PC-9 (cell line): ENCODE results near the gene HCST. TPM values are rescaled to one million over a fixed set of nuclear protein-coding genes. Genes with fewer than 3 reads are reported as not detected.

Experiments used
- BruUV-seq: library from RNA; stranded (reverse); fragments of 400-500 nt; replicated peaks from 2 replicates; lab custom pipeline; 2021; lab: Mats Ljungman, UMichigan
- CTCF ChIA-PET: fragments of 300-600 bp; sonication (Branson Sonifier 250); formaldehyde crosslinking; loops from one replicate; lab custom pipeline; 2022; ENCODE audit warnings: antibody characterized with exemption; lab: Charles Lee
- POLR2A ChIA-PET: fragments of 300-600 bp; sonication (Branson Sonifier 250); formaldehyde crosslinking; loops from one replicate; lab custom pipeline; 2022; ENCODE audit warnings: antibody characterized with exemption; ENCODE audit not compliant: unreplicated experiment; lab: Charles Lee
- DNase-seq, 2 experiments: peaks; one replicate each; pipeline versions ENCODE4 v3.0.0 to v3.0.0-alpha.2; 2015 to 2022; ENCODE audit warnings: mixed read lengths in 1 of 2
- H2AFZ ChIP-seq: fragments of 200-600 bp; sonication (generic); 2 replicates; pipeline ENCODE4 v1.8.1; 2017; ENCODE audit warnings: antibody characterized with exemption
- H3F3A ChIP-seq: fragments of 200-600 bp; sonication (generic); 2 replicates; pipeline ENCODE4 v1.8.1; 2017; ENCODE audit warnings: antibody characterized with exemption, mild to moderate bottlenecking, low read depth; ENCODE audit not compliant: insufficient read depth
- H3K27ac ChIP-seq: fragments of 200-600 bp; sonication (generic); 2 replicates; pipeline ENCODE4 v1.6.1; 2016; ENCODE audit warnings: mixed run types
- H3K27me3 ChIP-seq: fragments of 200-600 bp; sonication (generic); 2 replicates; pipeline ENCODE4 v1.6.1; 2016; ENCODE audit warnings: low read depth, mixed run types; ENCODE audit not compliant: insufficient read depth
- H3K36me3 ChIP-seq: fragments of 200-600 bp; sonication (generic); 2 replicates; pipeline ENCODE4 v1.6.1; 2016; ENCODE audit warnings: low read depth, mixed run types
- H3K4me1 ChIP-seq: fragments of 200-600 bp; sonication (generic); replicated peaks from 2 replicates; pipeline ENCODE4 v1.6.1; 2016; ENCODE audit warnings: mixed run types; ENCODE audit not compliant: insufficient read depth
- H3K4me2 ChIP-seq: fragments of 200-600 bp; sonication (generic); 2 replicates; pipeline ENCODE4 v1.6.1; 2017; ENCODE audit warnings: mixed run types
- H3K4me3 ChIP-seq: fragments of 200-600 bp; sonication (generic); 2 replicates; pipeline ENCODE4 v1.6.1; 2016; ENCODE audit warnings: mixed run types
- H3K79me2 ChIP-seq: fragments of 200-600 bp; sonication (generic); 2 replicates; pipeline ENCODE4 v1.6.1; 2017; ENCODE audit warnings: low read depth, mixed run types
- H3K9me2 ChIP-seq: fragments of 200-600 bp; sonication (generic); 2 replicates; pipeline ENCODE4 v1.8.1; 2017; ENCODE audit warnings: mild to moderate bottlenecking; ENCODE audit not compliant: insufficient read depth
- H3K9me3 ChIP-seq: fragments of 200-600 bp; sonication (generic); 2 replicates; pipeline ENCODE4 v1.8.1; 2016; ENCODE audit warnings: low read depth; ENCODE audit not compliant: insufficient read depth
- H4K20me1 ChIP-seq: fragments of 200-600 bp; sonication (generic); 2 replicates; pipeline ENCODE4 v1.8.1; 2017; ENCODE audit not compliant: insufficient read depth
- CTCF ChIP-seq: fragments of 200-600 bp; sonication (generic); conservative IDR thresholded peaks from 2 replicates; pipeline ENCODE4 v1.6.1; 2017; ENCODE audit warnings: mixed run types, antibody characterized with exemption, mild to moderate bottlenecking, moderate library complexity
- EZH2 ChIP-seq: fragments of 200-600 bp; sonication (generic); IDR thresholded peaks from 2 replicates; pipeline ENCODE4 v1.8.0; 2017; ENCODE audit warnings: antibody characterized with exemption, low read depth
- intact Hi-C: fragments of 100-400 bp; cut with micrococcal nuclease; formaldehyde crosslinking; loops from one replicate; pipeline ENCODE4 v1.10.0; 2022; ENCODE audit not compliant: unreplicated experiment
- total RNA-seq: library from RNA; stranded (reverse); gene quantifications from 2 replicates; pipeline ENCODE4 v1.2.3, GENCODE V29; 2021

Gene HCST
- total RNA-seq, 1 experiment from 2014 or later = 1.8 TPM

- Histone ChIP-seq H3K36me3 (no peaks in the 10 kb centered on the region), H3K79me2 (no peaks in the 10 kb centered on the region), H3K4me3 (no peak overlapping the region), H4K20me1 (no peaks in the 10 kb centered on the region), H2AFZ (no peak overlapping the region), H3K9me2 (no peaks in the 10 kb centered on the region), H3K27ac (no peak overlapping the region), H3K9me3 (no peaks in the 10 kb centered on the region), H3K4me2 (no peak overlapping the region), H3K4me1 (no peaks in the 10 kb centered on the region), H3K27me3 (peaks cover 5% of the 10 kb centered on the region; the same call in 1 of the 2 replicates), H3F3A (no peaks in the 10 kb centered on the region)
- no peak for DNase-seq
- CTCF ChIA-PET = interaction anchor here (0.6 kb wide), 1 partner anchor 38 kb away, joined by 3 read pairs; no protein-coding TSS in a partner anchor
- no TSS peak for BruUV-seq
- POLR2A ChIA-PET = interaction anchor here (0.6 kb wide), 1 partner anchor 225 kb away, joined by 3 read pairs; no protein-coding TSS in a partner anchor
- TF ChIP-seq EZH2 = no peak
- TF ChIP-seq CTCF = no peak
- intact Hi-C loops = no loop called here
These were observed 8.8 kb downstream of the HCST start for GRCh38 chr19:35911173-35911572.

- intact Hi-C loops = no loop called here
- Histone ChIP-seq H3K27me3 (peaks cover 11% of the 10 kb centered on the region; the same call in 1 of the 2 replicates), H3K4me3 (no peak overlapping the region), H3F3A (no peaks in the 10 kb centered on the region), H3K4me1 (no peaks in the 10 kb centered on the region), H3K9me2 (no peaks in the 10 kb centered on the region), H3K9me3 (no peaks in the 10 kb centered on the region), H2AFZ (no peak overlapping the region), H4K20me1 (no peaks in the 10 kb centered on the region), H3K4me2 (no peak overlapping the region), H3K27ac (no peak overlapping the region), H3K79me2 (no peaks in the 10 kb centered on the region), H3K36me3 (no peaks in the 10 kb centered on the region)
- no TSS peak for BruUV-seq
- TF ChIP-seq CTCF (no peak), EZH2 (no peak)
- DNase-seq = peak in 1 of 2 experiments; percentile 64
- ChIA-PET CTCF (no interaction called here), POLR2A (interaction anchor here (0.6 to 0.8 kb wide), 2 partner anchors 11 to 19 kb away, joined by 3 to 7 read pairs; partner anchors contain the start of gene NFKBID)
These were observed 9.5 kb downstream of the HCST start for GRCh38 chr19:35911790-35912189.

- no peaks in the 10 kb centered on the region for H3K9me2 ChIP-seq
- no peak overlapping the region for H3K4me2 ChIP-seq
- TF ChIP-seq EZH2 (no peak), CTCF (no peak)
- H4K20me1 ChIP-seq = no peaks in the 10 kb centered on the region
- H3K9me3 ChIP-seq = no peaks in the 10 kb centered on the region
- no peak overlapping the region for H2AFZ ChIP-seq
- peaks cover 19% of the 10 kb centered on the region; the same call in 1 of the 2 replicates for H3K27me3 ChIP-seq
- CTCF ChIA-PET = no interaction called here
- no peak for DNase-seq
- H3F3A ChIP-seq = no peaks in the 10 kb centered on the region
- no peaks in the 10 kb centered on the region for H3K4me1 ChIP-seq
- H3K36me3 ChIP-seq = no peaks in the 10 kb centered on the region
- POLR2A ChIA-PET = no interaction called here
- no TSS peak for BruUV-seq
- no peak overlapping the region for H3K4me3 ChIP-seq
- H3K79me2 ChIP-seq = no peaks in the 10 kb centered on the region
- intact Hi-C loops = no loop called here
- no peak overlapping the region for H3K27ac ChIP-seq
These were observed 11.3 kb downstream of the HCST start for GRCh38 chr19:35913589-35913988.
